NCI-H524 treated with DMSO at 0.1 percent for 48 hours (cell line): ENCODE data around the gene AIPL1.

Source experiments
- DNase-seq: peaks from one replicate; lab custom pipeline; 2025; lab: John Stamatoyannopoulos, UW

AIPL1 gene

DNA sequence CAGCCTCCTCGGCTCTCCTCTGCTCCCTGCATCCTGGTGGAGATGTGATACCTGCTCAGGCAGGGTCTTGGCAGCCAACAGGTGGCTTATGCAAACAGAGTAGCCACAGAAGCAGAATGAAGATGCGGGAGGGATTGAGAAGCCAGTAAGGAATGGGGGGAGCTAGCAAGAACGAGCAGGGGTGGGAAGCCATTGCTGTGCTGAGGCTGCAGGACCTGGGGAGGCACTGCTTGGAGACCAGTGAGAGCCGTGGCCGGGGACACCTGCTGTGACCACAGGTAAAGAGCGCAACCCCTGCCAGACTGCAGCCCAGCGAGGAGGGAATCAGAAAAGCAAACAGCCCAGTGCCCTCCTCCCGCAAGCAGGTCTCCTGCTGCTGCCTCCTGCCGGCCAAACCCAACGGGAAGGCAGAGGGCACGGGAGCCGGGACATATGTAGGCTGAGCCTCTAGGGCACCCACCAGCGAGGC lies 14.7 kb downstream of the AIPL1 start:
- no peak for DNase-seq

DNA sequence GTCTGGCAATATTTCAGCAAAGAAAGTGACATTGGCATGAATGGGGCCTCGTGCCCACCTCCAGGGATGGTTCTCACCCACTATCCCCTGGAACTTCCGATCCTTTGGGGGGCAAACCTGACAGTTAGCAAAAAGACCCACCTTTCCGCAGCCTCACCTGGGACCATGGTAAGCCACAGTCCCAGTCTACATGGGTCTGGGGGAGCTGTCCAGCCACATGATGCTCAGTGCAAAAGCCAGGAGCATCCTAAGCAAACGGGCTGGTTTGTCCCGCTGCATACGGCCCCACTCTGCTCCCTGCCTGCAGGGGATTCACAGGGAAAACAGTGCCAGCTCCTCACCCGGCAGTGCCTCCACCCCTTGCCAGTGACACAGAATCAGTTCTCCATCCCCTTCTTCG lies 19.3 kb downstream of the AIPL1 start:
- no peak for DNase-seq

DNA sequence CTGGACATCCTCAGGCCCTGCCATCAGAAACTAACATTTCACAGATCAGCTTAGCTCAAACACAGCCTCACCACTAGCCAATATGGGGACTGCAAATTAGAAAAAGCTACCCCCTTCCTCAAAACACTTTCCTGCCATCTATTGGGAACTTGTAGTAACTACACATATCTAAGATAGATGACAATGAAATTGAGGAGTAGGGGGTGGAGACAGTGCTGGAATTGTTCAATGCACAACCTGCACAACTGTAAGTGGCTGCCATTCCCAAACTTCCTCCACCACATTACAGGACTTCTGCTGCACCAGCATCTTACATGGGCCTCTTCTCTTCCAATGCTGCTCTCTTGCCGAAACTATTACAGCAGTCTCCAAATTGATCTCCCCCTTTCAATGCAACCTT lies 21.9 kb downstream of the AIPL1 start:
- DNase-seq = peak; percentile 22

DNA sequence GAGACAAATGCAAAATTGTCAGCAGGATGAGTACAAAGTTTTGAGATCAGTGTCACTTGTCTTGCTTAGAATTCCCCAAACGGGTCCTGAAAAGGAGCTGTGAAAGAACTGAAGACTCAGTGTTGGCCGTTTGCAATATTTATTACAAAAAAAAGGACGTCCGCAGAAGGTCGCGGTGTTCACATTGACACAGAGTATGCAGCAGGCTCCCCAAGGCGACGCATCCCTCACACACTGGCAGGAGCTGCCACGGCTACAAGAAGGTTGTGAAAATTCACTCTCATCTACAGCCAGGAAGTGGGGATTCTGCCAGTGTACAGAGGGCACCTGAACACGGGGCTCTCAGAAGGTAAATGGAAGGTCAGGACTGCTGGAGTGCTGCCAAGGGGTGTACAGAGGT lies 26.2 kb downstream of the AIPL1 start:
- no peak for DNase-seq

DNA sequence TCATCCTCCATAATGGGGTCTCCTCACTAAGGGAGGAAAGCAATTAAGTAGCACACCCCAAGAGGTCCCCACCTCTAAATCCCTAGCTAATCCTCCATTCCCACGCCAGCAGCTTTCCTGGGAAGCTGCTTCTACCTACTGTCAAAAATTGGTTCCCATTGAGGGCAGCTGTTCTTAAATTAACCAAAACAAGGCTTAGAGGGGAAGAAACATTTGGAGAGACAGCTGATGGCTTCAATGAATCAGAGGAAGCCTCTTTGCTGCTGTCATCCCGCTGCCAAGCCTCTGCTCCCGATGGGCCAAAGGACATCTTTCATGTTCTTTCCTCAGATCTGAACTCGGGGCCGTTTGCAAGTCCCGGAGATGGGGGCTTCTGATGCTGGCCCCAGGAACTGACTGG lies 26.6 kb downstream of the AIPL1 start:
- no peak for DNase-seq

DNA sequence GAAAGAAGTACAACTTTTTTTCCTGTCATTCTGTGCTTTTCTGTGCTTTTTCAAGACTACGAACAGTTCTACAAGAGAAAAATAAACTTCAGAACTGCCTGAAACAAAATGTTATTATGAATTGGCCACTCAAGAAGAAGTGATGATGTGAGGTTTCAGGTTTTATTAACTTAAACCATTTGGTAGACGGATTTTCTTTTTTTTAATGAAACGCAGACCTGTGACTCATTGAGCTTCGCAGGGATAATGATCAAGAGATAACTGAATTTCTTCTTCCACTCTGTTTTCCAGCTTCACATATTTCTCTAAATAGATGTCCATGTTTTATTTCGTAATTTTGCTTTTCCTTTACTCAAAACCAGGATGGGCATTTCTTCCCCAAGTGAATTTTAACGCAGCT lies 32.7 kb downstream of the AIPL1 start:
- DNase-seq = no peak

DNA sequence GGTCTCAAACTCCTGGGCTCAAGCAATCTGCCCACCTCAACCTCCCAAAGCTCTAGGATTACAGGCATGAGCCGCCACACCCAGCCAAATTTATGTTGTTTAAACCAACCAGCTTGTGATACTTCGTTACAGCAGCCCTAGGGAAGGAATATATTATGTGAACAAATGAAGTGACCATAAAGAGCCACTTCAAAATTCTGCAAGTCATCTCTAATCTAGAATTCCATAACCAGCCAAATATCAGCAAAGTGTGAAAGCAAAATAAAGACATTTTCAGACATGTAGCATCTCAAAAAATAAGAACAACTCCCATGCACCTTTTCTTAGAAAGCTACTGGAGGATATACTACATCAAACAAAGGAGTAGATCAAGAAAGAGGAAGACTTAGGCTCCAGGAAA lies 36.0 kb downstream of the AIPL1 start:
- DNase-seq = no peak

DNA sequence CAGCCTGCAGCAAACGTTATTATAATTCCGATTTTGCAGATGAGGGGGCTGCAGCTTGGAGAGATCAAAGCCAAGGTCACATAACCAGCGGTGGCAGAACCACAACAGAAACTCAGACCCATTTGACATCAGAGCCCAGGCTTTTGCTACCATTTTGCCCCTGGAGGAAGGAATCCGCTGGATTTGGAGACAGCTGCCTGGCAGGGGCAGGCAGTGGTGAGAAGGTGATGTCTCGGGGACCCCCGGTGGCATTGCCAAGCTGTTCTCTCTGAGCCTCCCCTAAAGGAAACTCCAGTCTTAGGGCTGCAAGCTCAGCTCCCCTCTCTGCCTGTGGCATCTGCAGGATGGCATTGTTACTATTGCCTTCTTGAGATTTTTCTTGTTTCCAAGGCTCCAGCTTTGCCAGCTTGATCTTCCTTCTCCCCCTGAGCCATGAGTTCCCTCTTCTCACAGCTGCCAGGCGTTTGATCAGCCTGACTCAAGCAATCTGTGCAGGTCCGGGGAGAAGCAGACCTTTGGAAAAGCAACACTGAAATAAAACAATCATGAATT lies 40.8 kb downstream of the AIPL1 start:
- no peak for DNase-seq

DNA sequence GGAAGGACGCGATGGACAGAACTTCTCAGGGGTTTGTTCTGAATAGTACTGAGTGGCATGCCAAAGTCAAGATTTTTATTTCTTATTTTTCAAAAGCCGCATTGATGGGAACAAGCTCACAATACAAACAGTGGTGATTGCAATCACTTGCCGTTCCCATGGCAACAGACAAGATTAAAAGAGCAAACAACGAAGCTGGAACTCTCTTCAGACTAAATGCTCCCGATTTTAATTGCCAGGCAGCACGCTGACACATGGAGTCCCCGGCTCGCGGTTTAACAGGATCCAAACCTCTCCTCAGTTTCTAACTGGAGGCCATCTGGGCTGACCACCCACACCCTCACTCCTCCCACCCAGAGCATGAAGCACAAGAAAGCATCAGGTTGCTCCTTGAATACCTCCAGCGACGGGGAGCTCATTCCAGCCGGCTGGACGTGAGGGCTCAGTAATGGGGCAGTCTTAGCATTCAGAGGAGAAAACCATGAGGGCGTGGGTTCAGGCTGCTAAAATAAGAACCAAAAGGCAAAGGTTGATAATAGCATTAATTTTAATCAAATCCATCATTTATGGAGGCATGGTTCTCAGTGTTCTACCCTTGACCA lies 41.5 kb downstream of the AIPL1 start:
- DNase-seq = no peak

DNA sequence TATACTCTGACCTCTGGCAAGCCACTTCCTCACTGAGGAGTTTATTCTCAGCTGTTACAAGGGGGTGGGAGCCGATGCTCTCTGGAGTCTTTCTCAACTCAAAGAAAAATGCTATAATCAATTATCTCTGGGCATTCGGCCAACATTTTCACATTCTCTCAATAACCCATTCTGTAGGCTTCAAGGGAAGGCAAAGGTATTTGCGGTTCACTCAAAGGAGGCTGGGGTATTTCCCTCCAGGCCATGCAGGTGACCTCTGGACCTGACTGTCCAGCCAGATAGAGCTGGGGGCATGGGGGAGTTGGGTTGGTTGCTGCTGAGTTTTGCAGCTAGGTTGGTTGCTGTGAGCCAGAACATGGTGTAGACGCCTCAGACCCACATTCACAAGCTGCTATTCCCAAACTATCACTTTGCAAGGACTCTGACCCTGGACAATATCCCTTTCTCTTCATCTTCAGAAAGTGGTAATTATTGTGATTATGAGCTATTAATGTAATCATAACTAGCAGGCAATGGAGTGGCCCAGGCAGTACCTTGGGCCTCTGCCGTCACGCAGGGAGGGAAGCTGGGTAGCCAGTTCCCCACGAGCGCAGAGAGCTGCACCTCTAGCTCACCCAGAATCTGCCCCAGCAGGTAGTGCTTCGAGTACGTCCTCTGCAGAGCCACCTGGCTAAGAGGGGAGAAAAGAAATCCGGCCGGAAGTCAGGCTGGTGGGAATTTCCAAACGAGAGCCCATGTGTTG lies 42.1 kb downstream of the AIPL1 start:
- DNase-seq = no peak

DNA sequence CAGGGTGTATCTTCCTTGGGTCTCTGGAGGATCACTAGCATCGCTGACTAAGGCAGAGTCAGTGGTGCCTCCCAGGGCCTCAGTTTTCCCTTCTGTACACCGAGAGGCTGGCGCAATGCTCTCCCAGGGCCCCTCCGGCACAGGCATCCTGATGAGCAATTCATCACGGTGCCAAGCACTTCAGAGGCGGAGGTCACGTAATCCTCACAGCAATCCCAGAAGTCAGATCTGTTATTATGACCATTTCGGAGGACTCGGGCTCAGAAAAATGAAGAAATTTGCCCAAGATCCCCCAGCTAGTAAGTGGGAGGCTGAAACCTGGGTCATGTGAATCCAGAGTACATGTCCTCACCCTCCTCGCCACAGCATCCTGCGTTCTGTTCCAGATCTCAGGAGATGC lies 46.5 kb downstream of the AIPL1 start:
- no peak for DNase-seq

DNA sequence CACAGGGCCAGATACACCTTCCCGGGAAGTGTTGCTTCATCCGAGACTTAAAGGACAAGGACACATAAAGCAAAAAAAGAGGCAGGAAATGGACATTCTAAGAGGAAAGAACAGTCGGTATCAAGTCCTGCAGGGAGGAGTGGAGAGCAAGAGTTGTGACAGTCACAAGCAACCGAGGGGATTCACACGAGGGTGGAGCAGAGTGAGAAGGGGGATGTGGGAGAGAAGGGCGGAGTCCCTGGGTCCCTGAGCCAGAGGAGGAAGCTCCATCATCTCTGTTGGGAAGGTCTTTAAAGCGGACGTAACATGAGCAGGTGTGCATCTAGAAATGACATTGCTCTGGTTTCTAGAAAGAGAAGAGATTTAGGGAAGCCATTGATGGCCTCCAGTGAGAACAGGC lies 47.1 kb downstream of the AIPL1 start:
- DNase-seq = no peak

DNA sequence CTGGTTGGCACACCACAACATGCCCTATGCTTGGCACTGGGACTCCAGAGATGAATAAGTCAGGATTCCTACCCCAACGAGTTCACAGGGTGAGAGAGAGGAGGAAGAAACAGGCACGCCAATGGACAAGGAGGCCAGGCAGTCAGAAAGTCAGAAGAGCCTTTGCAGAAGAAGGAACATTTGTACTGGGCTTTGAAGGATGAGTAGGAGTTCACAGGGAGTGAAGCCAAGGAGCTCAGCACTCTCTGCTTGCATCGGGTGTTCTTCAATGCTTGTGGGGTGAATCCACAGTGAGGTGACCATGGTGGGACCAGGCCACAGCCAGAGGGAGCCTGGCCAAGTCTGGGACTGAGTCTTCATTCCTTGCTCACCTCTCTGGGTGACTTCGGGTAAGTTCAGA lies 47.5 kb downstream of the AIPL1 start:
- DNase-seq = no peak

DNA sequence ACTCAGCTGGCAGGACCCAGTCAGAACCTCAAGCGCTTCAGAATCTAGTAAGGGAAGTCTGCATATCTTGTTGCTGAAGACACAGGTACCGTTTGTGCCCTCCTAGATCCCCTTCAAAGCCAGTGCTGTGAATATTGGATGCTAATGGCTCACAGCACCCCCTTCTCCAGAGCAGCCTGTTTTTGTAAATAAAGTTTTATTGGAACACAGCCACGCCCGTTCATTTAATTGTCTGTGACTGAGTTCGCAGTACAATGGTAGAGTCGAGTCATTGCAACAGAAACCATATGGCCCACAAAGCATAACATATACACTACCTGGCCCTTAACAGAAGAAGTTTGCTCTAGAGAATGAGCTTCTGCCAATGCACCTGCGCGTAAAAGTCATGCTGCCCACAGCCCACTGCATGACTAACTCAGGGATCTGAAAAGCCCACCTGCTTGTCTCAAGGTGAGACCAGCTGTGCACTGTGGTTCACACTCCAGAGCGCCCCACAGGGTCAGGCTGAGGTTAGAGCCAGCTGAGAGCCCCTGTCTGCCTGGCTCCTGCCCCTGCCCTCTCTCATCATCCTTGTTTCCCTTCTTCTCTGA lies 48.8 kb downstream of the AIPL1 start:
- no peak for DNase-seq

DNA sequence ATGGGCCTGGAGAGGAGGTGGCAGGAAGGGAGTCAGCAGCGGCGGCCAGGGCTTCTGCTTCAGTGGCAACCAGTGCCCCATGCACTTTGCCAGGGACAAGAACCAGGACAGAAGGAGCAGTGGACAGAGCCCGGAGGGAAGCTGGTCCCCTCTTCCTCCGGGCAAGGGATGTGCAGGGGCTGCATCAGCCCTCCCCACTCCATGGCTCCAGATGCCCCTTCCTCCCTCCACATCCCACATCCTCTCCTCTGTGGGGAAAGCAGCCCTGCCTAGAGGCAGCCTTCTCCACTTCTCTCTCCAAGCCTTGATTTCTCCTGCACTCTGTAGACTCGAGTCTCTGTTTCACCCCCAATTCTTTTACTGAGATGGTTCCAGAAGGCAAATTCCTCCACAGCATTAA lies 50.4 kb downstream of the AIPL1 start:
- DNase-seq = no peak

DNA sequence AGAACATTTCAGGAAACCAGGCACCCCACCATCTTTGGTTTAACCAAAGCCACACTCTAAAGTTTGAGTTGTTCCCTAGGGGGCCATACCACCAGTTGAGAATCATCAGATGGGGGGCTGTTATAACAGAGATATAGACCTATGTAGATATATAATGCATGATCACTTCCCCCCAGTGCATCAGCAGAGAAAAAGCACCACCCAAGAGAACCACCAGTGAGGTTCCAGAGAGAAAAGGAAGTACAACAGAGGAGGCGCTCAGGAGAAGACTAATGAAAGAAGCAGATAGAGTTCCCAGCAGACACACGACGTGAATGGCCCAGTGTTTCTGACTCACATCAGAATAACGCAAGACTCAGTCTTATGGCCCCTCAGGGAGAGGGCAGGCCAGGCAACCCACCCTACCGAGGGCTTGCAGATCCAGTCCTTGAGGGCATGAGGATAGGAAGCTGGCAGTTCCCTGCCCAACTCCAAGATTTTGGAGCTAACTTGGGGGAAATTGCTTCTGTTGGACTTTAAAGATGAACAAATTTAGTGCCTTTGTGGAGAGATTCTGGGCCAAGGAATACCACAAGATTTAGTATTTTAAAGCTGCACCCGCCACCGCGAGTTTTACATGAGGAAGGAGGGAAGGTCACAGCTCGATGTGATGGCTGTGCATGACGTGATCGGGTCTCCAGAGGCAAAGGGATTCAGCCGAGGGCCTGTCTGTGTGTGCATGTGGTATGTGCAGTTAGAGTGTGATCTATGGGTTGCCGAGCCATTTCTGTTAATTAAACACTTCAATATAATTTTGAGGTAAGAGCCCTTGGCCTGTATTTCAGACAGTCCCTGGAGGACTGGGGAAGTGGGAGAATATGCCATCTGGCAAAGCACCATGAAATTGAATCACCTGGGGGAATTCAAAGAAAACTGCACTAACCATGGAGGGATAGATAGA lies 53.1 kb downstream of the AIPL1 start:
- peak; percentile 24 for DNase-seq

DNA sequence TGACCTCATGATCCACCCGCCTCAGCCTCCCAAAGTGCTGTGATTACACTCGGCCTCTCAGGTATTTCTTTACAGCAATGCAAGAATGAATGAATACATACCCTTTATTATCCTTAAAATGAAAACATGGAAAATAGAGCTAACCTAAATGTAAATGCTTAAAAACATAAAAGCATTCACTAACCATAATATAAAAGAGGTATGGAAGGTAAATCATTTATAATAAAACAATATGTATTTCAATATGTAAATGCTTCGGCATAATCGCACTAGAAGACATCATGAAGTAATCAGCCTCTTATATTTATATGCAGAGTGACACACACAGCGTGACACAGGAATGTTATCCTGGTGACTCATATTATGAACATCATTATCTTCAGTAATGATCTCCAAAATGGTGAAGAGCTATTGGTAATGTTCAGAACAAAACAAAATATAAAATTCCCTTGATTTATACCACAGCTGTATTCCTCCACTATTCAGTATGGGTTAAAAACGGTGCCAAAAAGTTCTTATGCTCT lies 53.9 kb downstream of the AIPL1 start:
- DNase-seq = no peak

DNA sequence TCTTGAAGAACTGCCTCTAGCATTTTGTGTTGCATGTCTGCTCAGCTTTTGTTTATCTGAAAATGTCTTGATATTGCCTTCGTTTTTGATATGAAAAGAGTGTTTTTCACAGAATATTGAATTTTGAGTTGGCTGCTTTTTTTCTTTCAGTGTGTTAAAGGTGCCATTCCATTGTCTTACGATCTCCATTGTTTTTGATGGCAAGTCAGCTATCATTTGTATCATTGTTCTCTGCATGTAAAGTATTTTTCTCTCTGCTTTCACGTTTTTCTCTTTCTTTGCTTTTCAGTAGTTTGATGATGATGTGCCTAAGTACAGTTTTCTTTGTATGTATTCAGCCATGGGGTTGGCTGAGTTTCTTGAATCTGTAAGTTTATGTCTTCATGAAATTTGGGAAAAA lies 57.0 kb downstream of the AIPL1 start:
- no peak for DNase-seq

DNA sequence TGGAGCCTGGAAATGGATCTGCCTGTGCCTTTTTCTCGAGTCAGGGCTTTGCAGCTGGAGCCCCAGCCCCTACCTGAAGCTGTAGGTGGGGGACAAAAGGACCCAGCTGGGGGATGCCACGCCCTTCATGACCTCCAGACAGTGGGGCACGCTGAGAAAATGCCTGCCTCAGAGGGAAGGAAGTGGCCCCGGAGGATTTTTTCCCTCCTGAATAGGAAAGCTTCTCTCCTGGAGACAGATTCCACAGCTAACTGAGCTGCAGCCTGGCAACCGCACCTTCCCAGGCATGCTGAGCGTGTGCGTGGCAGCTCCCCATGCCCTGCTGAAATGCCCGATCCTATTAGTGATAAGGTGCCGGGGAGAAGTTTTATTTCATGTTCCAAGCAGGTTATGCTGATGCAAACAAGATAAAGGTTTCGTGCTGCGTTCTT lies 58.0 kb downstream of the AIPL1 start:
- DNase-seq = no peak

DNA sequence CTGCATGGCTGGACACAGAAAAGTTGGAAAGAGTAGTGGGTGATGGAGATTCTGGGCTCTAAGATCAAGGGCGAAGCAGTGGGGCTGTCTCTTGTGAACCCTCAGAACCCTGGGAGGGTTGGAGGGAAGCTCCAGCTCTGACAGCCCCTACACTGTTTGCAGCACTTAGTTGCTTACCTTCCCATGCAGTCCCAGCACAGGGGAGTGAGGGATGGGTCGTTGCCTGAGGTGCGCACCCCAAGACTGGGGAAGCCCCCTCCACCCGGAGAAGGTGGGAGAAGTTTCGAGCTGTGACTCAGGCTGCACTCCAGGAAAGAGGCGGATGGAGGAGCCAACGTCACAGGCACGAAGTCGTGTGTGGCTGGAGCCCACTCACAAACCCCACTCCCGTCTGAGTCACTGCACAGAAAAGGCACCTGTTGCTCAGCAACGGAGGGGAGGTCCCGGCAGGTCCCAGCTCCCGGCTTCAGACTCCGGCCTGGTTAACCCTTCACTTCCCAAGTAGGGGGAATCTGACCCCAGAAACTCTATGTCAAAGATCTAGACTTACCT lies 60.1 kb downstream of the AIPL1 start:
- DNase-seq = no peak

DNA sequence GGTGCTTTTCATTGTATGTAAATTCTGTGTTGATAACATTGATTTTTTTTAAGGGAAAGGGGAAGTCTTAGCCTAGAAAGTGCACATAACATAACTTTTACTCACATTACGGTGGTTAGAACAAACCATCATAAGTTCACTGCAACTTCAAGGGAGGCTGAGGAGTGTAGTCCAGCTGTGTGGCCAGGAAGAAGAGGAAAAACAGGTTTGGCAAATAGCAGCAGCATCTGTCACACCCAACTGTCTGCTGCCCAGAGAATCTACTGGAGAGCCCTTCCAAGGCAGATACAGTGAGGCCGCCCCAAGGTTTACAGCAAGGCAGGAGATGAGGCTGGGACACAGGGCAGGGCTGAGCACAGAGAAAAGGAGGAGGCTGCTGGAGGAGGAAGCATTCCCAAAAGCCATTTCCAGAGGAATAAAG lies 60.6 kb downstream of the AIPL1 start:
- DNase-seq = no peak
